Hepatocyte (in vitro differentiated cells): ENCODE measurements around the gene HOXD10. TPM values are rescaled to one million over a fixed set of nuclear protein-coding genes. Genes with fewer than 3 reads are reported as not detected.
A peak's percentile ranks its signal among the peaks of the same experiment; 100 is the strongest.

Experiments
- DNase-seq: peaks from one replicate; pipeline ENCODE4 v3.0.0-alpha.2; 2016; ENCODE audit warnings: low spot score
- H2AFZ ChIP-seq: fragments of 200-600 bp; sonication (generic); 2 replicates; pipeline ENCODE4 v1.6.0; 2016; ENCODE audit warnings: antibody characterized with exemption, mild to moderate bottlenecking
- H3K27ac ChIP-seq: fragments of 200-600 bp; sonication (generic); 2 replicates; pipeline ENCODE4 v1.5.1; 2016; ENCODE audit warnings: mild to moderate bottlenecking
- H3K27me3 ChIP-seq: fragments of 200-600 bp; sonication (generic); 2 replicates; pipeline ENCODE4 v1.6.1; 2016
- H3K36me3 ChIP-seq: fragments of 200-600 bp; sonication (generic); replicated peaks from 2 replicates; pipeline ENCODE4 v1.5.1; 2016; ENCODE audit warnings: low read depth; ENCODE audit not compliant: insufficient read depth
- H3K4me1 ChIP-seq: fragments of 200-600 bp; sonication (generic); 2 replicates; pipeline ENCODE4 v1.5.1; 2016; ENCODE audit warnings: mild to moderate bottlenecking, moderate library complexity; ENCODE audit not compliant: insufficient read depth
- H3K4me2 ChIP-seq: fragments of 200-600 bp; sonication (generic); 2 replicates; pipeline ENCODE4 v1.6.0; 2016
- H3K4me3 ChIP-seq: fragments of 200-600 bp; sonication (generic); 2 replicates; pipeline ENCODE4 v1.5.1; 2016; ENCODE audit warnings: mild to moderate bottlenecking
- H3K79me2 ChIP-seq: fragments of 200-600 bp; sonication (generic); 2 replicates; pipeline ENCODE4 v1.6.0; 2017; ENCODE audit warnings: mild to moderate bottlenecking
- H3K9me2 ChIP-seq: fragments of 200-600 bp; sonication (generic); replicated peaks from 2 replicates; pipeline ENCODE4 v1.6.0; 2017; ENCODE audit warnings: mild to moderate bottlenecking; ENCODE audit not compliant: insufficient read depth
- H3K9me3 ChIP-seq: fragments of 200-600 bp; sonication (generic); 2 replicates; pipeline ENCODE4 v1.5.1; 2016; ENCODE audit warnings: low read depth, mild to moderate bottlenecking
- H4K20me1 ChIP-seq: fragments of 200-600 bp; sonication (generic); 2 replicates; pipeline ENCODE4 v1.6.0; 2016; ENCODE audit warnings: mild to moderate bottlenecking; ENCODE audit not compliant: insufficient read depth, poor library complexity, severe bottlenecking
- EZH2 ChIP-seq: fragments of 200-600 bp; sonication (generic); IDR thresholded peaks from 2 replicates; pipeline ENCODE4 v1.6.1; 2016; ENCODE audit warnings: antibody characterized with exemption, mild to moderate bottlenecking, borderline replicate concordance
- EZH2phosphoT487 ChIP-seq: fragments of 200-600 bp; sonication (generic); IDR thresholded peaks from one replicate; pipeline ENCODE4 v1.6.1; 2018; ENCODE audit warnings: antibody characterized with exemption, mild to moderate bottlenecking, low read depth, moderate library complexity; ENCODE audit not compliant: unreplicated experiment, severe bottlenecking
- WGBS: methylation state at CpG from one replicate; pipeline ENCODE4 v1.1.6; 2016; ENCODE audit warnings: low lambda C conversion rate; ENCODE audit errors: missing lambda C conversion rate; 5-methylcytosine and 5-hydroxymethylcytosine counted together
- polyA plus RNA-seq: library from polyadenylated mRNA; unstranded; fragments of >200 nt; fragmentation: Nextera tagmentation; extraction: Ambion mirVana; gene quantifications from 2 replicates; pipeline ENCODE4 v1.2.1, GENCODE V29; 2016
- total RNA-seq: library from RNA; depleted of rRNA; stranded (reverse); fragments of >200 nt; gene quantifications from 2 replicates; pipeline ENCODE4 v1.2.3, GENCODE V29; 2014
- TF ChIP-seq, protein P1 (sequence below): fragments of 200-600 bp; sonication (generic); IDR thresholded peaks from 2 replicates; pipeline ENCODE4 v1.5.1; 2016; ENCODE audit warnings: antibody characterized with exemption, mild to moderate bottlenecking; ENCODE audit not compliant: poor library complexity

Gene HOXD10
- total and polyA plus RNA-seq, 2 experiments from 2014 or later: 5.1 to 8.5 TPM

- peaks cover 97% of the 10 kb centered on the region for H3K27me3 ChIP-seq
- H3K4me1 ChIP-seq: peaks cover 5% of the 10 kb centered on the region
- H3K79me2 ChIP-seq: peaks cover 11% of the 10 kb centered on the region
- WGBS: 32% methylated on average over 7 of the region's 7 CpGs
- no peak overlapping the region for H3K4me3 ChIP-seq
- peak overlapping the region; percentile 84 for H3K4me2 ChIP-seq
- TF ChIP-seq EZH2: no peak
- TF ChIP-seq EZH2phosphoT487: no peak
- TF ChIP-seq, protein P1, sequence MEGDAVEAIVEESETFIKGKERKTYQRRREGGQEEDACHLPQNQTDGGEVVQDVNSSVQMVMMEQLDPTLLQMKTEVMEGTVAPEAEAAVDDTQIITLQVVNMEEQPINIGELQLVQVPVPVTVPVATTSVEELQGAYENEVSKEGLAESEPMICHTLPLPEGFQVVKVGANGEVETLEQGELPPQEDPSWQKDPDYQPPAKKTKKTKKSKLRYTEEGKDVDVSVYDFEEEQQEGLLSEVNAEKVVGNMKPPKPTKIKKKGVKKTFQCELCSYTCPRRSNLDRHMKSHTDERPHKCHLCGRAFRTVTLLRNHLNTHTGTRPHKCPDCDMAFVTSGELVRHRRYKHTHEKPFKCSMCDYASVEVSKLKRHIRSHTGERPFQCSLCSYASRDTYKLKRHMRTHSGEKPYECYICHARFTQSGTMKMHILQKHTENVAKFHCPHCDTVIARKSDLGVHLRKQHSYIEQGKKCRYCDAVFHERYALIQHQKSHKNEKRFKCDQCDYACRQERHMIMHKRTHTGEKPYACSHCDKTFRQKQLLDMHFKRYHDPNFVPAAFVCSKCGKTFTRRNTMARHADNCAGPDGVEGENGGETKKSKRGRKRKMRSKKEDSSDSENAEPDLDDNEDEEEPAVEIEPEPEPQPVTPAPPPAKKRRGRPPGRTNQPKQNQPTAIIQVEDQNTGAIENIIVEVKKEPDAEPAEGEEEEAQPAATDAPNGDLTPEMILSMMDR: no peak
- no peaks in the 10 kb centered on the region for H3K36me3 ChIP-seq
- DNase-seq: no peak
- no peak overlapping the region for H2AFZ ChIP-seq
- H3K27ac ChIP-seq: peak overlapping the region; percentile 93
- no peaks in the 10 kb centered on the region for H3K9me2 ChIP-seq
- no peaks in the 10 kb centered on the region for H3K9me3 ChIP-seq
- H4K20me1 ChIP-seq: no peaks in the 10 kb centered on the region
Measured at GRCh38 chr2:176074919-176075425, 41.6 kb upstream of the HOXD10 start.

DNA sequence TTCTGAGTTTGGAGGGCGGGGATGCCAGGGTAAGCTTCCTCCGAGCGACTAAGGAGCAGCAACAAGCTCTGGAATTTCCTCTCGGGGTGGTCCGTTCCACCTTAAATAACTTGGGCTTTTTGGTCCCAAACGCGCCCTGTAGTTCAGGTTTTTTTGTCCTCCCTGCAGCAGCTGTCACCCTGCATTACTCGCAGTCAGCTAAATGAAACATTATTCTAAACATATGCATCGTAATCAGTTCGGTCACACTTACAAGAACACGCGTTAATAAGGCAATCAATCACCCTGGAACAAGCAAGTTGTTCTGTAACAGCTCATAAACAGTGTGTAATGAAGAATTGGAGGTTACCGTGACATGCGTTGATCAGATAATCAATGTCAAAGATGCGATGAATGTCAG lies 41.1 kb upstream of the HOXD10 start:
- no peak for TF ChIP-seq EZH2
- TF ChIP-seq, protein P1: no peak
- TF ChIP-seq EZH2phosphoT487: no peak
- DNase-seq: peak; percentile 28
- Histone ChIP-seq H3K9me3 (no peaks in the 10 kb centered on the region), H3K27ac (peak overlapping the region; percentile 93), H2AFZ (no peak overlapping the region), H3K36me3 (no peaks in the 10 kb centered on the region), H3K4me2 (peak overlapping the region; percentile 84), H4K20me1 (no peaks in the 10 kb centered on the region), H3K27me3 (peaks cover 92% of the 10 kb centered on the region), H3K9me2 (no peaks in the 10 kb centered on the region), H3K4me1 (peaks cover 5% of the 10 kb centered on the region), H3K79me2 (peaks cover 11% of the 10 kb centered on the region), H3K4me3 (peak overlapping the region; percentile 18)
- 10% methylated on average over 15 of the region's 15 CpGs for WGBS

GRCh38 chr2:176076063-176076462 lies 40.5 kb upstream of the HOXD10 start:
- peaks cover 16% of the 10 kb centered on the region for H3K79me2 ChIP-seq
- TF ChIP-seq EZH2: no peak
- TF ChIP-seq EZH2phosphoT487: no peak
- TF ChIP-seq, protein P1: no peak
- H3K4me1 ChIP-seq: peaks cover 5% of the 10 kb centered on the region
- H3K4me3 ChIP-seq: no peak overlapping the region
- peaks cover 92% of the 10 kb centered on the region for H3K27me3 ChIP-seq
- no peaks in the 10 kb centered on the region for H4K20me1 ChIP-seq
- no peaks in the 10 kb centered on the region for H3K9me3 ChIP-seq
- H3K36me3 ChIP-seq: no peaks in the 10 kb centered on the region
- peak overlapping the region; percentile 84 for H3K4me2 ChIP-seq
- H3K9me2 ChIP-seq: no peaks in the 10 kb centered on the region
- H2AFZ ChIP-seq: no peak overlapping the region
- 41% methylated on average over 7 of the region's 7 CpGs for WGBS
- peak overlapping the region; percentile 93 for H3K27ac ChIP-seq
- DNase-seq: no peak

DNA sequence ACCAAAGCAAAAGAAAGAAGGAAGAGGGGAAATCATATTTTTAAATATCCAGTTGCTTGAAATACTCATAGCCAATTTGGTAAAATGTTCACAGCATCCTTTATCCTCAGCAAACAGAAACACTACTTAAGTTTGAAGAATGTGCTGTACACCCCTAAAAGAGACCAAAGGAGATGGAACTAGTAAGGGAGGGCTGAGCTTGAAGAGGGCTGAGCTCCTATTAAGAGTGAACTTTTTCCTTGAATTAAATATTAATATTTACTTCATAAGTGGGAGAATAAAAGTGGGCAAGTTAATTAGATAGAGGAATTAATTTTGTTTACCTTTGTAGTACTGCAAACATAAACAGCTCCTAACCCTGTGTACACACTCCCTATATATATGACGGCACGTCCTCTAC lies 39.8 kb upstream of the HOXD10 start:
- peaks cover 92% of the 10 kb centered on the region for H3K27me3 ChIP-seq
- no peaks in the 10 kb centered on the region for H3K36me3 ChIP-seq
- TF ChIP-seq EZH2 (no peak), EZH2phosphoT487 (no peak)
- TF ChIP-seq, protein P1: no peak
- H3K4me2 ChIP-seq: peak overlapping the region; percentile 84
- peak overlapping the region; percentile 93 for H3K27ac ChIP-seq
- H3K4me3 ChIP-seq: no peak overlapping the region
- H3K9me3 ChIP-seq: no peaks in the 10 kb centered on the region
- H2AFZ ChIP-seq: no peak overlapping the region
- peaks cover 5% of the 10 kb centered on the region for H3K4me1 ChIP-seq
- no peak for DNase-seq
- no peaks in the 10 kb centered on the region for H3K9me2 ChIP-seq
- H4K20me1 ChIP-seq: no peaks in the 10 kb centered on the region
- WGBS: 22% methylated on average over 2 of the region's 2 CpGs
- peaks cover 19% of the 10 kb centered on the region for H3K79me2 ChIP-seq
